Stimulated activated CD4-positive, alpha-beta T cell treated with anti-CD3 and anti-CD28 coated beads, Interleukin-2, amount 100 ng/mL, for 4 hours (primary cell): Measurements from ENCODE around the gene RET.

ENCODE experiments used
- DNase-seq: peaks from one replicate; pipeline ENCODE4 v3.0.0-alpha.2; 2020; ENCODE audit warnings: low read depth

The RET gene

GRCh38 chr10:43062402-43063160 lies 14.3 kb upstream of the RET start:
- DNase-seq, result no peak

- DNase-seq, result no peak
Measured at GRCh38 chr10:43064331-43065075, 12.4 kb upstream of the RET start.

GRCh38 chr10:43065234-43065633 lies 11.6 kb upstream of the RET start:
- no peak for DNase-seq

- DNase-seq, result no peak
Measured at GRCh38 chr10:43065761-43066160, 11.1 kb upstream of the RET start.

- no peak for DNase-seq
Measured at GRCh38 chr10:43066481-43066880, 10.4 kb upstream of the RET start.

GRCh38 chr10:43067391-43068135 lies 9.3 kb upstream of the RET start:
- no peak for DNase-seq

GRCh38 chr10:43068136-43068395 lies 8.8 kb upstream of the RET start:
- DNase-seq, result no peak

- DNase-seq, result no peak
Measured at GRCh38 chr10:43068471-43069210, 8.2 kb upstream of the RET start.

GRCh38 chr10:43069211-43069515 lies 7.7 kb upstream of the RET start:
- no peak for DNase-seq

- DNase-seq, result no peak
Measured at GRCh38 chr10:43069579-43069978, 7.3 kb upstream of the RET start.

GRCh38 chr10:43070121-43071085 lies 6.5 kb upstream of the RET start:
- DNase-seq, result no peak

- DNase-seq, result no peak
Measured at GRCh38 chr10:43071865-43072650, 4.8 kb upstream of the RET start.

GRCh38 chr10:43073191-43073590 lies 3.7 kb upstream of the RET start:
- DNase-seq, result no peak

- no peak for DNase-seq
Measured at GRCh38 chr10:43073721-43074120, 3.1 kb upstream of the RET start.

GRCh38 chr10:43074409-43074808 lies 2.5 kb upstream of the RET start:
- DNase-seq, result no peak

GRCh38 chr10:43074827-43075611 lies 1.9 kb upstream of the RET start:
- DNase-seq, result no peak

- DNase-seq, result no peak
Measured at GRCh38 chr10:43075612-43076003, 1.3 kb upstream of the RET start.

- no peak for DNase-seq
Measured at GRCh38 chr10:43076311-43076875, 476 bp upstream of the RET start.

- DNase-seq, result no peak
Measured at GRCh38 chr10:43077421-43078171, 727 bp downstream of the RET start.
